Cardiac muscle cell (in vitro differentiated cells and primary cell): ENCODE measurements around the gene DOK5. TPM values are rescaled to one million over a fixed set of nuclear protein-coding genes. Genes with fewer than 3 reads are reported as not detected.
A peak's percentile ranks its signal among the peaks of the same experiment; 100 is the strongest.

Experiments
- DNase-seq, 2 donors: peaks; one replicate each; pipeline versions ENCODE4 v3.0.0 to v3.0.0-alpha.2; 2010 to 2017; ENCODE audit warnings: low read depth in 1 of 2, low spot score in 1 of 2
- H3K27ac ChIP-seq: fragments of 200-600 bp; sonication (generic); 2 replicates; pipeline ENCODE4 v1.5.1; 2016
- H3K27me3 ChIP-seq: fragments of 200-600 bp; sonication (generic); 2 replicates; pipeline ENCODE4 v1.6.0; 2016; ENCODE audit warnings: control low read depth
- H3K36me3 ChIP-seq: fragments of 200-600 bp; sonication (generic); 2 replicates; pipeline ENCODE4 v1.5.1; 2016; ENCODE audit warnings: control low read depth
- H3K4me1 ChIP-seq: fragments of 200-600 bp; sonication (generic); 2 replicates; pipeline ENCODE4 v1.8.1; 2017; ENCODE audit warnings: low read depth, mild to moderate bottlenecking, mixed run types
- H3K4me3 ChIP-seq: fragments of 200-600 bp; sonication (generic); 2 replicates; pipeline ENCODE4 v1.5.1; 2016; ENCODE audit warnings: mild to moderate bottlenecking
- H3K9me3 ChIP-seq: fragments of 200-600 bp; sonication (generic); 2 replicates; pipeline ENCODE4 v1.5.1; 2017; ENCODE audit warnings: low read depth, mild to moderate bottlenecking, control low read depth
- CTCF ChIP-seq: IDR thresholded peaks from 2 replicates; pipeline ENCODE4 v1.5.1; 2012; ENCODE audit warnings: low read depth, mild to moderate bottlenecking, low read length
- polyA plus RNA-seq: library from polyadenylated mRNA; unstranded; fragments of >200 nt; fragmentation: Nextera tagmentation; extraction: Ambion mirVana; gene quantifications from 2 replicates; pipeline ENCODE4 v1.2.1, GENCODE V29; 2016
- total RNA-seq: library from RNA; depleted of rRNA; stranded (reverse); fragments of >200 nt; gene quantifications from 2 replicates; pipeline ENCODE4 v1.2.3, GENCODE V29; 2016

The DOK5 gene
- total and polyA plus RNA-seq, 2 experiments from 2014 or later, result 1.4 to 1.6 TPM

DNA sequence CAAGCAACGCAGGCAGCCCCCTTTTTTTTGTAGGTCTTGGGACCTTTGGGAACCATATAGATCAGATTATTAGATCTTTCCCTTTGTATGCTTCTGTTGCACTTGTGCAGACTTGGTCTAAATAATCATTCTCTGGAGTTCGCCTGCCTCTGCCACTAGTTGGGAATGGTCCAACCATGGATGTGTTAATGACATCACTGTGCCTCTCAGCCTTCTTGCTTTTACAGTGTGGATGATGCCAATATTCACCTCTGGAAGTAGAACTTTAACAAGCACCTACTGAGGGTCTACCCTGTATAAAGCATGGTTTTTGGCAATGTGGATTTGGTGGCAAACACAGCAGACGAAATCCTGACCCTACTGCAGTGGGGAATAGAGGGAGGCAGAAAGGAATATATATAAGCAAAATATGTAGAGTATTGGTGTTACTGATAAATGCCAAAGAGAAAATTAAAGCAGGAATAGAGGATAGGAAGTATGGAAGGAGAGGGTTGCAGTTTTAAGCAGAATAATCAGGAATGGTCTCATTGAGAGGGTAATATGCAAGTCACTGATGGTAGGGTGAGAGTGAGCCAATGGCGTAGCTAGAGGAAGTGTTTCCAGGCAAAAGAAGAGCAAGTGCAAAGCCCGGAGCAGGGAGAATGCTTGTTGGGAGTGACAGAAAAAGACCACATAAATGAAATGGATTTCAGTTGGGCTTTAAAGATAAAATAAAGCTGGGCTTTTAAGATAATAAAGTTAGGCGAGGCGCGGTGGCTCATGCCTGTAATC lies 97.5 kb downstream of the DOK5 start:
- Histone ChIP-seq H3K27ac (no peak overlapping the region), H3K36me3 (no peaks in the 10 kb centered on the region), H3K9me3 (no peaks in the 10 kb centered on the region), H3K27me3 (no peaks in the 10 kb centered on the region), H3K4me3 (no peak overlapping the region), H3K4me1 (peaks cover 7% of the 10 kb centered on the region)
- no peak for TF ChIP-seq CTCF
- no peak for DNase-seq

- TF ChIP-seq CTCF, result no peak
- H3K27me3 ChIP-seq, result no peaks in the 10 kb centered on the region
- peaks cover 7% of the 10 kb centered on the region for H3K4me1 ChIP-seq
- H3K4me3 ChIP-seq, result no peak overlapping the region
- no peaks in the 10 kb centered on the region for H3K9me3 ChIP-seq
- H3K27ac ChIP-seq, result no peak overlapping the region
- peak in 1 of 2 donors; percentile 46 for DNase-seq
- H3K36me3 ChIP-seq, result no peaks in the 10 kb centered on the region
These were observed 98.4 kb downstream of the DOK5 start for GRCh38 chr20:54573838-54574237.

DNA sequence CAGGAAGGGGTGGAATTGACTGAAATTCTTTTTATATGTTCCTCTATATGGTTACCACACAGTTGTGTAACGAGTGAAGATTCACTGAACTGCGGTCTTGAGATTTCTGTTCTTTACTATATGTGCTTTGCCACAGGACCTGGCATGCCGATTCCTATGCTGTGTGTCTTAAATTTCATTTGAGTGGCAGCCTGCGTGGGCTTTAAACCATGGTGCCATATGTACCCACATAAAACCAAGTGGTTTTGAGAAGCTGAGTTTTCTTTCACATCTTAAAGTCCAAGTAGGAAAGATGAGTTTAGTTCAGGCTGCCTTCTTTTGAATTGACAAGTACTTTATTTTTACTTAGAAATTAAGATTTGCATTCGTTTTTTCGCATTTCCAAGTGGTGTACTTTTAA lies 101.1 kb downstream of the DOK5 start:
- Histone ChIP-seq H3K27me3 (no peaks in the 10 kb centered on the region), H3K4me1 (no peaks in the 10 kb centered on the region), H3K27ac (no peak overlapping the region), H3K36me3 (no peaks in the 10 kb centered on the region), H3K4me3 (no peak overlapping the region), H3K9me3 (no peaks in the 10 kb centered on the region)
- TF ChIP-seq CTCF, result no peak
- no peak for DNase-seq

DNA sequence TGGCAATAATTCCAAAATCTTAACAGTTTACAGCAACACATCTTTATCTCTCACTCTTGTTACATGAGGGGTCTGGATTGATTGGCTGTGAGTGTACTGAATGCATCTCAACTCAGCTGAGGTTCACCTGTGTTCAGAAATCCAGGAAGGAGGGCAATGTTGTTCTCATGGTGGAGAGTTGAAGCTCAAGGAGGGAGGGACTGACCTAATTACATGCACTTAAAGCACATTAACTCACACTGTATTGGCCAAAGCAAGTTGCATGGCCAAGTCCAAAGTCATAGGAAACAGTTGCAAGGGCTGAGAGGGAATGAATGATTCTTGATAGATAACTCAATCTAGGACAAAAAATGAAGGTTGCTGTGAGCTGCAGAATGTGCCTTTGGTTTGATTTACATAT lies 102.2 kb downstream of the DOK5 start:
- Histone ChIP-seq H3K4me1 (no peaks in the 10 kb centered on the region), H3K27ac (no peak overlapping the region), H3K4me3 (no peak overlapping the region), H3K27me3 (no peaks in the 10 kb centered on the region), H3K9me3 (no peaks in the 10 kb centered on the region), H3K36me3 (no peaks in the 10 kb centered on the region)
- no peak for DNase-seq
- no peak for TF ChIP-seq CTCF

DNA sequence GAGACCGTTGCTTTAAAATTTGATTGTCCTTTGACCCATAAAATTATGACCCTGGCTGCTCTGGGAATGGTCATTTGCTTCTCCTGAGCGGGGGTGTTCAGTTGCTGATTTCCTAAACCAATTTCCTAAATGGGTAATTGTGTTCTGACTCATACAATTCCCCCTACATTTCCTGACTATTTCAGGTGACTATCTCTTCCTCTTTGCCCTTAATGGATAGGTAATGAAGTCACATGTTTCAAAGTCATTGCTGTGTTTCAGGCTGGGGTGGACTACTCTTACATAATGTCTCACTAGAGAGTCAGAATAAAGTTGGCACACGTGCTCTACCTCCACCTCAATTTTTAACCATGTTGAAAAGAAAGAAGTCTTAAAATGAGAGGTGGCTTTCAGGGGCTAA lies 109.8 kb downstream of the DOK5 start:
- no peaks in the 10 kb centered on the region for H3K9me3 ChIP-seq

More for the DNA sequence above, 109.8 kb downstream of the DOK5 start:
- no peak for DNase-seq
- Histone ChIP-seq H3K4me1 (no peaks in the 10 kb centered on the region), H3K27me3 (no peaks in the 10 kb centered on the region), H3K27ac (no peak overlapping the region), H3K36me3 (no peaks in the 10 kb centered on the region), H3K4me3 (no peak overlapping the region)
- no peak for TF ChIP-seq CTCF
